Mesothelial cell of epicardium (in vitro differentiated cells): ENCODE results near the gene HDGFL2. TPM values are rescaled to one million over a fixed set of nuclear protein-coding genes. Genes with fewer than 3 reads are reported as not detected.

ENCODE experiments used
- DNase-seq, 2 experiments: peaks; one replicate each; pipeline ENCODE4 v3.0.0; 2021; ENCODE audit warnings: low spot score in 2 of 2; ENCODE audit not compliant: unreplicated experiment in 2 of 2
- H3K27ac Mint-ChIP-seq: 2 replicates; pipeline ENCODE4 v1.8.0; 2021; ENCODE audit warnings: mixed read lengths
- H3K27me3 Mint-ChIP-seq: 2 replicates; pipeline ENCODE4 v1.8.0; 2021; ENCODE audit warnings: low read depth, mixed read lengths
- H3K36me3 Mint-ChIP-seq: 2 replicates; pipeline ENCODE4 v1.8.0; 2021; ENCODE audit warnings: mixed read lengths
- H3K4me1 Mint-ChIP-seq: 2 replicates; pipeline ENCODE4 v1.8.0; 2021; ENCODE audit warnings: mixed read lengths
- H3K4me3 Mint-ChIP-seq: 2 replicates; pipeline ENCODE4 v1.8.0; 2021; ENCODE audit warnings: mild to moderate bottlenecking, moderate library complexity, mixed read lengths
- H3K9me3 Mint-ChIP-seq: 2 replicates; pipeline ENCODE4 v1.8.0; 2021; ENCODE audit warnings: mixed read lengths
- total RNA-seq: library from RNA; stranded (reverse); gene quantifications from 3 replicates; pipeline ENCODE4 v1.2.1, GENCODE V29; 2021
- TF ChIP-seq, protein P1 (sequence below): fragments of 200-600 bp; sonication (generic); IDR thresholded peaks from one replicate; pipeline ENCODE4 v1.5.0; 2021; ENCODE audit warnings: antibody characterized with exemption; ENCODE audit not compliant: unreplicated experiment

The HDGFL2 gene
- total RNA-seq, 1 donor from 2014 or later = 91.3 TPM

DNA sequence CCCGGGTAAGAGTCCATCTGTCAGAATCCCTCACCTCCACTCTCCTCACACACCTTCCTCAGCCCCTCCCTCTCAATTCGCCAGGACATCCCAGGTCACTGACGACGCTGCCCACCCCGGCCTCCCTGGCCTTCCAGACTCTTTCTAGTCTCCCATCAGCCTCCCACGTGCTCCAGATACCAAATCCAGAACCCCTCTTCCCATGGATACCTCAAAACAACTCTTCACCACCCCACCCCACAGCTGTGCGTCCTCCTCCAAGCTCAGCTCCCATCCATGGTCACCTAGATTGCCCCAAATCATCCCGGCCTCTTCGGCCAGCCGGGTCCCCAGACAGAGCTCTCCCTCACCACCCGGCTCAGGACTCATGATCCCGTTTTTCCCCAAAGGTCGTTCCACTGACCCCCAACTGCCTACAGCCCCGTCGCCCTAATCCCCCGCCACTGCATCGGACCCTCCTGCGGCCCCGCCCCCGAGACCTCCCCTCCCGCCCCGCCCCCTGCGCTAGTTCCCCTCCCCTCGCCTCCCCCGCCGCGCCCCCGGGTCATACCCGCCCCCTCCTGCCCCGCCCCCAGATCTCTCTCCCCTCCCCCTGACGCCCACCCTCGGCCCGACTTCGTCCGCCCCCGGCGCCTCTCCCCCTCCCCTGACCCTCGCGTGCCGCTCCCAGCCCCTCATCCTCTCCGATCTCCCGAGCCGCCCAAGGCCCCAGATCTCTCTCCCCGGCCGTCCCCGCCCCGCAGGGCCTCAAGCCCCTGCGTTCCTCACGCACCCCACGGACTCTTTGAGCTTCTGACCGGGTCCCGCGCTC, 15.0 kb upstream of the HDGFL2 start:
- H3K36me3 Mint-ChIP-seq = no peaks in the 10 kb centered on the region
- peak overlapping the region; percentile 99 for H3K27ac Mint-ChIP-seq
- TF ChIP-seq, protein P1, sequence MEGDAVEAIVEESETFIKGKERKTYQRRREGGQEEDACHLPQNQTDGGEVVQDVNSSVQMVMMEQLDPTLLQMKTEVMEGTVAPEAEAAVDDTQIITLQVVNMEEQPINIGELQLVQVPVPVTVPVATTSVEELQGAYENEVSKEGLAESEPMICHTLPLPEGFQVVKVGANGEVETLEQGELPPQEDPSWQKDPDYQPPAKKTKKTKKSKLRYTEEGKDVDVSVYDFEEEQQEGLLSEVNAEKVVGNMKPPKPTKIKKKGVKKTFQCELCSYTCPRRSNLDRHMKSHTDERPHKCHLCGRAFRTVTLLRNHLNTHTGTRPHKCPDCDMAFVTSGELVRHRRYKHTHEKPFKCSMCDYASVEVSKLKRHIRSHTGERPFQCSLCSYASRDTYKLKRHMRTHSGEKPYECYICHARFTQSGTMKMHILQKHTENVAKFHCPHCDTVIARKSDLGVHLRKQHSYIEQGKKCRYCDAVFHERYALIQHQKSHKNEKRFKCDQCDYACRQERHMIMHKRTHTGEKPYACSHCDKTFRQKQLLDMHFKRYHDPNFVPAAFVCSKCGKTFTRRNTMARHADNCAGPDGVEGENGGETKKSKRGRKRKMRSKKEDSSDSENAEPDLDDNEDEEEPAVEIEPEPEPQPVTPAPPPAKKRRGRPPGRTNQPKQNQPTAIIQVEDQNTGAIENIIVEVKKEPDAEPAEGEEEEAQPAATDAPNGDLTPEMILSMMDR = no peak
- H3K9me3 Mint-ChIP-seq = no peaks in the 10 kb centered on the region
- no peaks in the 10 kb centered on the region for H3K27me3 Mint-ChIP-seq
- peaks cover 25% of the 10 kb centered on the region for H3K4me1 Mint-ChIP-seq
- DNase-seq = peak; percentile 61 to 75
- peak overlapping the region; percentile 88 for H3K4me3 Mint-ChIP-seq

DNA sequence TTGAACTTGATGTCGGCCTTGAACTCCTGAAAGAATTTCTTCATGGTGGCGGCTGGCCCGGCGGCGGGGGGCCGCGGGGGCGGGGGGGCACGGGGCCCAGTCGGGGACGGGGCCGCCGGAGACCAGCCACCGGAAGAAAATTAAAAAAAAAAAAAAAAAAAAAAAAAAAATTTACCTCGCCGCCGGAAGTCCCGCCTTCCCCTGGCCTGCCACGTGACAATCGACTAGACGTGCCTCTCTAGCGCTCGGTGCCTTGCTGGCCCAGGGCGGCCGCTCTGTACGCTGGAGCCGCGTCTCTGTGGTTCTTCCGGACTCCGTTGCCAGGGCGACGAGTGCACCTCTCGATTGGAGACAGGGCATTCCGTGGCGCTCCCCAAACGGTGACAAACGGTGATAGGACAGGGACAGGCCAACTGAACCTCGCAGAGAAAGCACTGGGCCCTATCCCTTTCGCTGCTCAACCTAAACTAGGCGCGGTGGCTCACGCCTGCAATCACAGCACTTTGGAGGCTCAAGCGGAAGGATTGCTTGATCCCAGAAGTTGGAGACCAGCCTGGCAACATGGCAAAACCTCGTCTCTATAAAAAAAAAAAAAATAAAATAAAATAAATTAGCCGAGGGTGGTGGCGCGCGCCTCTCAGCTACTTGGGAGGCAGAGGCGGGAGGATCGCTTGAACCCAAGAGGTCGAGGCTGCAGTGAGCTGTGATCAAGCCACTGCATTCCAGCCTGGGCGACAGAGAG, 14.3 kb upstream of the HDGFL2 start, which contains the start of gene UBXN6:
TSS of gene UBXN6 (minus strand) at position 141 of the 742 bp plus-strand sequence. CDS start at position 44, 97 bp downstream.
- peak within 1 kb of the TSS; percentile 88 for H3K4me3 Mint-ChIP-seq
- H3K4me1 Mint-ChIP-seq = peaks cover 25% of the 10 kb centered on the region
- no peaks in the 10 kb centered on the region for H3K9me3 Mint-ChIP-seq
- H3K27ac Mint-ChIP-seq = peak within 1 kb of the TSS; percentile 99
- H3K27me3 Mint-ChIP-seq = no peaks in the 10 kb centered on the region
- H3K36me3 Mint-ChIP-seq = no peaks in the 10 kb centered on the region
- TF ChIP-seq, protein P1 = no peak
- DNase-seq = peak; percentile 94 to 95

DNA sequence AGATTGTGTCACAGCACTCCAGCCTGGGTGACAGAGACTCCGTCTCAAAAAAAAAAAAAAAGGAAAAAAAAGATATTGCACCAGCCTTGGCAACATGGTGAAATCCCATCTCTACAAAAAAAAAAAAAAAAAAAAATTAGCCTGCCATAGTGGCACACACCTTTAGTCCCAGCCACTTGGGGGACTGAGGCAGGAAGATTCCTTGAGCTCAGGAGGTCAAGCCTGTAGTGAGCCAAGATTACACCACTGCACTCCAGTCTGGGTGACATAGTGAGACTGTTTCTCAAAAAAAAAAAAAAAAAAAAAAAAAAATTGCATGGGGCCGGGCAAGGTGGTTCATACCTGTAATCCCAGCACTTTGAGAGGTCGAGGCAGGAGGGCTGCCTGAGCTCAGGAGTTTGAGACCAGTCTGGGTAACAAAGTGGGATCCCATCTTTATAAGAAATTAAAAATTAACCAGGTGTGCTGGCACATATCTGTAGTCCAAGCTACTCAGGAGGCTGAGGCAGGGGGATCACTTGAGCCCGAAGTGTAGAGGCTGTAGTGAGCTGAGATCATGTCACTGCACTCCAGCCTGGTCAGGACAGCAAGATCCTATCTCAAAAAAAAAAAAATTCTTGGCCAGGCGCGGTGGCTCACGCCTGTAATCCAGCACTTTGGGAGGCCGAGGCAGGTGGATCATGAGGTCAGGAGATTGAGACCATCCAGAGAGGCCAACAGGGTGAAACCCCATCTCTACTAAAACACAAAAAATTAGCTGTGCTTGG, 7.1 kb upstream of the HDGFL2 start:
- no peaks in the 10 kb centered on the region for H3K4me1 Mint-ChIP-seq
- no peaks in the 10 kb centered on the region for H3K9me3 Mint-ChIP-seq
- no peak overlapping the region for H3K27ac Mint-ChIP-seq

DNA sequence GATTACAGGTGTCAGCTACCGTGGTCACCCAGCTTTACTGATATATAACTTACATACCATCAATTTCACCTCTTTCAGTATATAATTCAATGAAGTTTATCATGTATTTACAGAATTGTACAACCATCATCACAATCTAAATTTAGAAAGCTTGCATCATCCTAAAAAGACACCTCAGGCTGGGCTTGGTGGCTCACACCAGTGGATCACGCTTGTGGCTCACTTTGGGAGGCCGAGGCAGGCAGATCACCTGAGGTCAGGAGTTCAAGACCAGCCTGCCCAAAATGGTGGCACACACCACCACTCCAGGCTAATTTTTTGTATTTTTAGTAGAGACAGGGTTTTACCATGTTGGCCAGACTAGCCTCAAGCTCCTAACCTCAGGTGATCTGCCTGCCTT, 4.3 kb upstream of the HDGFL2 start:
- no peaks in the 10 kb centered on the region for H3K9me3 Mint-ChIP-seq
- H3K36me3 Mint-ChIP-seq = no peaks in the 10 kb centered on the region
- no peak overlapping the region for H3K27ac Mint-ChIP-seq
- DNase-seq = no peak
- H3K4me1 Mint-ChIP-seq = peaks cover 3% of the 10 kb centered on the region
- no peaks in the 10 kb centered on the region for H3K27me3 Mint-ChIP-seq
- TF ChIP-seq, protein P1 = no peak
- H3K4me3 Mint-ChIP-seq = no peak overlapping the region

More for the DNA sequence above, 7.1 kb upstream of the HDGFL2 start:
- Mint-ChIP-seq H3K36me3 (no peaks in the 10 kb centered on the region), H3K27me3 (no peaks in the 10 kb centered on the region), H3K4me3 (no peak overlapping the region)
- DNase-seq = no peak
- TF ChIP-seq, protein P1 = no peak

DNA sequence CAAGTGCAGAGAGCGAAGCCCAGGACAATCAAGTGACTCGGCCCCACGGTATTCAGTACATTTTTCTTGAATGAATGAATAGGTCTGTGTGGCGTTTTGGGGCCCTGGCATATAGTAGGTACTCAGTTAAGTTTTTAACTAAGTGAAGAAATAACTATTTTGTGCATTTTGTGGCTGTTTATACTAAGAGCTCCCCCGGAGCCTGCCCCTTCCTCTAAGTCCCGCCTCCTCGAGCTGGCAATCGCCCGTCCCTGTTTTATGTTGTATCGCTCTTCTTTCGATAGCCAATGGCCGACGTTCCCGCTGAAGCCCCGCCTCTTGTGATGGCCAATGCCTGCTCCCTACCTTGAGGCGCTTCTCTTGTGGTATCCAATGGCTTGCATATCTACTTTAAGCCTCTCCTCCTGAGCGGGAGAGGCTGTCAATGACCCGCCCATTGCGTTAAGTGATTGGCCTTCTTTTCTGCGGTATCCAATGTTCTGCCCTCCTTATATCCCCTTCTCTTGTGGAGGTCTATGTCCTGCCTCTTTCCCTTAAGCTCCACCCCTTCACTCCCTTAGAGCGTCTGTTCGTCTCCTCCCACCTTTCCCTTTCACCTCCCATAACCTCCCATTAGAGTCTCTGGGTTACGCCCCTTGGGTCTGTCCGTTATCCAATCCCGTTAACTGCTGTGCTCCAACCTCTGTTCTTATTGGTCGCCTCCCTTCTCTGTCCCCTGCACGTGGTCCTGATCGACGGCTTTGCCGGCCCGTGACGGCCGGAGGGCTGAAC, 509 bp upstream of the HDGFL2 start:
- Mint-ChIP-seq H3K9me3 (no peaks in the 10 kb centered on the region), H3K27ac (no peak overlapping the region), H3K4me3 (no peak overlapping the region), H3K36me3 (peaks cover 2% of the 10 kb centered on the region), H3K27me3 (no peaks in the 10 kb centered on the region), H3K4me1 (peaks cover 18% of the 10 kb centered on the region)
- TF ChIP-seq, protein P1 = no peak
- peak; percentile 94 to 98 for DNase-seq
